Endometrial microvascular endothelial cells (primary cell): Measurements from ENCODE around the gene RASA2. TPM values are rescaled to one million over a fixed set of nuclear protein-coding genes. Genes with fewer than 3 reads are reported as not detected.
"Not testable (repeated sequence)": the region's sequence is repeated elsewhere in the genome, so short reads cannot be mapped to it uniquely, and the experiment has no call there.

Experiments
- in situ Hi-C: cut with HindIII; loops from 2 replicates; pipeline ENCODE4 v1.10.0; 2017; ENCODE audit warnings: low sequenced_read_pairs, low pct_unique_long_range_greater_than_20kb; ENCODE audit errors: inconsistent ontology term
- total RNA-seq: library from RNA; depleted of rRNA; stranded (reverse); fragments of >200 nt; gene quantifications from one replicate; pipeline ENCODE4 v1.2.3, GENCODE V29; 2015; ENCODE audit errors: inconsistent ontology term

The RASA2 gene
- total RNA-seq, 1 donor from 2014 or later = 12.7 TPM

DNA sequence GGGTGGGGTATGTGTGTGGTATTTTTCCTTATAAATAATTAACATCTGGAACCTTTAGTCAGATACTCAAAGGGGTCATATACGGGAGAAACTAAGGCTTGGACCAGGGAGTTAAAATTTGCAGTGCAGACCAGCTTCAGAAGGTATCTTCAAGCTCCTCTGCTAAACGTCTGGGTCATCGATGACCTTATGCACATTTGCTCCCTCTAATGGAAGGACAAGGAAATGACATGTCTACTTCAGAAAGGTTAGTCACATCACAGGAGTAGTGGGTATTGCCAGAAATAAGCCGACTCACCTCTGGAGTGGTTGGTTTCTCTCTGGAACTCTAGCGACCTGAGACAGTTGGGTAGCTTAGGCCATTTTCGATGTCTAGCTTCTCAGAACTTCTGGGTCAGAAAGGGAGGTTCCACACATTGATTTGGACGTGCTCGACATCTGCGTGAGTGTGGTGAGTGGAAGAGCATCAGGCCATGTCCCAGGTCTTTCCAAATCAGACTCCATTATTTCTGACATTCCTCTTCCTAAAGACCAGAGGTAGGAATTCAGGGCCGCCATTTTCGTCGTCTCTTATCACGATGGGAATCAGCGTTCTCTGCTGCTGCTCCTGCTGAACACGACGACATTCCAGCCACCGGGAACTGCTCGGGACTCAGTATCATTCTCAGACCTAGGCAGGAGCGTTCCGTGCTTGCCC is 31.8 kb upstream of the RASA2 start:
- in situ Hi-C loops = no loop called here

DNA sequence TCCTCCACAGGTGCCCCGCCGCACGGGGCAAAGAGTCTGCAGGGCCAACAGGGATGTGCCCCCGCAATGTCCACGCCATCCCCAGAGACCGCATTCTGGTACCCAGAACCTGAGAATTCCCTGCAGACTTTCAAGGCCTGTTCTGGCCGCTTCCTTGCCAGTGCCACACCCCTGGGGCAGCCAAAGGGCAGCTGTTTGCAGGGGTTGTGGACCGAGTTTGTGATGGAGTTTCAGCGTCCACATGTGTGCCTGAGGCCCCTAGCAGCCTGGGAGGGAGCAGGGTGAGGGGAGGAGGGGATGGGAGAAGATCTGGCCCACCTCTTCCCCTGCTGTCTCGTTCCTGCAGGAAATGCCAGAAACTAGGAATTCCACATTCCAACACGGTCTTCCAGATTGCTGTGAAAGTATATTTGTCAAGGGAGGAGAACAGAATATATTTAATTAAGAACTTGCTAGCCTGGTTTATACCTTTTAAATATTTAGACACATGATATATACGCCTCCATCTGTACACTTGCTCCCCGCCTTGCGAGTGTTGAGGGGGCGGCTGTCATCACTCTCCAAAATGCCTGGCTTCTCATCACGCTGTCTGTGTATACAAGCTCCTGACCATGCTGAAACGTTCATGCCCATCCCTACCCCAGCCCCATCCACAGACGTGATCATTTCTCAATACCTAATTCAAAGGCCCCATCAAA is 31.1 kb upstream of the RASA2 start:
- in situ Hi-C loops = no loop called here

DNA sequence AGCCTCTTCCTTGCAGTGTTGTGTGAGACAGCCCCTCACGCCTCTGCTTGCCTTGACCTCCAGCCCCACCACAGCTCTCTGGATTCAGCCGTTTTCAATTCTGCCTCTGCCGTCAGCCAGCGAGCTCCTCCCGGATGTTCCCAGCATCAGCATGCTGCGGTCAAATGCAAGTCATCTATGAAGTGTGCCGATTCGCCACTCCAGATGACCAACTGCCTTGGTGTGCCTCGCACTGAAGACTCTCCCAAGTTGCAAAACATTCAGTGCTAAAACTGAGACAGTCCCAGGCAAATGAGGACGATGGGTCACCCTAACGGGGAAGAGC is 30.6 kb upstream of the RASA2 start:
- in situ Hi-C loops = no loop called here

DNA sequence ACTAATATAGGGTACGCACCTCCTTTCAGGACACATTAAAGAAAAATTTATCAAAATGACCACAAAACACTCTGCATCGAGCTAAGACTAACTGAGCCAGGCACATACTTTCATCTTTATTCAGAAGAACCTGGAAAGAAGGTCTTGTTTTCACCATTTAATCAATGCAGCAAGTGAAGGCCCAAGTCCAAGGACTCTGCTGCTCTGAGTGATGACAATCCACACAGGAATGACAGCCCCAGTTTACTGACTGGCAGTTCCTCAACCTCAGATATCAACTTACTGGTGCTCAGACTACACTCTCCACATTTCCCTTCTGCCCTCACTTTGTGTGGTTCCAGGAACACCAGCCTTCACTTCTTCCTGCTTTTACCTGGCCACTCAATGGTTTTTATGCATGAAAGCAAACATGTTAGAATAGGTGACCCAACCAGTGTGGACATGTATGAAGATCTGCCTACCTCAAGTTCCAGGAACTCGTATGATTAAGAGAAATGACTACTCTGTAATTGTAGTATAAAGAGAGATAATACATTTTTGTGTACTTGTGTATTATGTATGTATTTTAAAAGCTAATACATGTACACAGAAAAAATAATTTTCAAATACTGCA is 29.1 kb upstream of the RASA2 start:
- in situ Hi-C loops = no loop called here

DNA sequence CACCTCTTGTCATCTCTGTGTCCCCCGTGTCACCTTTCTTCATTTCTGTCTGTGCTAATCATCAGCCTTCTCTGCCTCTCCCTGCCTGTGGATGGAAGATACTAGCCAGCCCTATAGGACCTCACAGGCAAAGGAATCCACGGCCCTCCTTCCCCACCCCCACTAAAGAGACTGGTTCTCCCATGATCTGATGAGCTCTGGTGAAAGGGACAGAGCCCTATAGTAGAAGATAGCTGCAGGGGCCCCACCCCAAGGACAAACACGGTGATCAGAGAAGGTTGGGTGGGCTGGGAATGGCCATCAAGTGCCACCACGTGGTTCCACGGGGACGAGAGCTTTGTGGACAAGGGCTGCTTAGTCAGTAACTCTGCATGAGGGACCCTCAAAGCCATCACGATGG is 27.8 kb upstream of the RASA2 start:
- in situ Hi-C loops = no loop called here

DNA sequence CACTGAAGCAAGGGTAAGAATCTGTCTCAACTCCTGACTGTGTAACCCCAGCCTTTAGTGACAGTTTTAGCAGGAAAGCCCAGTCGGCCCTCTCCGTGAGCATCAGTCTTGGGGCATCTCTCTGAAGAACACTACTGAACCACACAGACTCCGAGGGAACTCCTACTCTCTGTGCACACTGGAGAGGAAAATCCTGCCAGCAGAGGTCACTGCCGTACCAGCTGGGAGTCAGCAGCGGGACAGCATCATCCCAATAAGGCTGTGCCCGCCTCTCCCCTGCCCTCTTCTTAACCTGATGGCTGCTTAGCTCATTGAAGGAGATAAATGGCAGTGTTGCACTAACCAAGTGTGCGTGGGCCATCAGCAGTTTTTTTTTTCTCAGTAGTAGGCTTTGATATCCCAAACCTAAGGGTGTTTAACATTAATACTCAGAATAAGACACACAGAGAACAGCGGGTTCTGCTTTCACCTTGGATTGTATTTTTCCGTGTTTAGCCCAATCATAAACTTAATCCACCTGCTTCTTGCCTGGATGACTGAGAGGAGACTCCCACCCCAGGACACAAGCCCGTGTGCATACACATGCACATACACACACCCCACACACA is 26.6 kb upstream of the RASA2 start:
- in situ Hi-C loops = no loop called here

DNA sequence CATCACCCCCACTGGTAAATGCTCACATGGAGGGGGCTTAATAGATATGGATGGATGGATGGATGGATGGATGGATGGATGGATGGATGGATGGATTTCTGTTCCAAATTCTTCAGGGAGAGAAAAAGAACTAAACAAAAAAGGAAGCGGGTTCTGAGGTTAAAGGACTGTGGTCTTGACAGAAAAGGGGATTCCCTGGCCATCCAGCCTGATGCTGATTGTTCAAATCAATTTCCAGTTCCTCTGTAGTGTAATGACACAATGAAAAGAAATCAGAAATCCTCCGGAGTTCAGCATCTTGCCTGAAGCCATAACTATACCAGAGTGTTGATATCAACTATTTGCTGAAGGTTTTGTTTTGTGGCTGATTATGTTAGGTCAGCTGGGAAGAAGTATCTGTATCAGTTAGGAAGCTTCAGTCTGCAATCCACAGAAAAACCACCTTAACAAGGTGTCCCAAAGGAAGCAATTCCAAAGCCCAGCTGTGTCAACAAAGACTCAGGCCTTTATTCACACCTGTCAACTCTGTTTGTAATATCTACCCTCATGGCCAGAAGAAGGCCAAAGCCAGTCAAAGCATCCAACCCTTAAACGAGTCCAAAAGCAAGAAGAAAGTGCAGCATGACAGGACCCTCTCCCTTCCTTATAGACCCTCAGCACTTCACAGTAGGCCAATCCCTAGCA is 24.5 kb upstream of the RASA2 start:
- in situ Hi-C loops = no loop called here

DNA sequence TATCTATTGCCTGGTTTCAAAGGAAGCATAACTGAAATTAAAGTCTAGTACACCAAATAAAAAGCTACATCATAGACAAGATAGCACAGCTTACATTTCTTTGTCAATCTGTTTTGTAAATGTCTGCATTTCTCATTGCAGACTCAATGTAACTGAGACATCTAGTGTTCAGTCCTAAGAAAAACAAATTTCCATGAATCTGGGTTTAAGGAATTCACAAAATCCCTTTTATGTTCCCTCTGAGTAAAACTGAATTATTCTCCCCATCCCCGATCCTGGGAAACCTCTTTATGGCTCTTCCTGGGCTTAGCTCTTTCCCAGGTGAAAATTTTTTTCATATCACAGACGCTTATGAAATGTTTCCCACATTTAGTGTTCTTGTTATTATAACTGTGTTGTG is 21.6 kb upstream of the RASA2 start:
- in situ Hi-C loops = no loop called here

DNA sequence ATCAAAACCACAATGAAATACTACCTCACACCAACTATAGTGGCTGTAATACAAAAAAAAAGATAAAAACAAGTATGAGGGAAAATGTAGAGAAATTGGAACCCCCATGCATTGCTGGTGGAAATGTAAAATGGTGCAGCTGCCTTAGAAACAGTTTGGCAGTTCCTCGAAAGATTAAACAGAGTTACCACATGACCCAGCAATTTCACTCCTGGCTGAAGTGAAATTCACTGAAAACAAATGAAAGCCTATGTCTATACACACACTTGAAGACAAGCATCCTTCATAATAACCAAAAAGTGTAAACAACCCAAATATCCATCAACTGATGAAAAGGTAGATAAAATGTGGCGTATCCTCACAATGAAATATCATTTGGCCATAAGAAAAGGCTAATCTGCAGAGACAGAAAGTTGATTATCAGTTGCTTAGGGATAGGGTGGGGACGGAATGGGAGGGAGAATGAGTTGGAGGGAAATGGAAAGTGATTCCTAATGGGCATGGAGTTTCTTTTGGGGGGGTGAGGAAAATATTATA is 20.1 kb upstream of the RASA2 start:
- in situ Hi-C loops = no loop called here

DNA sequence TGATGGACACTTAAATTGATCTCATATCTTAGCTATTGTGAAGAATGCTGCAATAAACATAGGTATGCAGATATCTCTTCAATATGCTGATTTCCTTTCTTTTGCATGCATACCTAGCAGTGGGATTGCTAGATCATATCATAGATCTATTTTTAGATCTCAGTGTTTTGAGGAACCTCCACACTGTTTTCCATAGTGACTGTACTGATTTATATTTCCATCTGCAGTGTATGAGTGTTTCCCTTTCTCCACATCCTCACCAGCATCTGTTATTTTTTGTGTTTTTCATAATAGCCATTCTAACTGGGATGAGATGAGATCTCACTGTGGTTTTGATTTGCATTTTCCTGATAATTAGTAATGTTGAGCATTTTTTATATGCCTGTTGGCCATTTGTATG is 17.1 kb upstream of the RASA2 start:
- in situ Hi-C loops = no loop called here

DNA sequence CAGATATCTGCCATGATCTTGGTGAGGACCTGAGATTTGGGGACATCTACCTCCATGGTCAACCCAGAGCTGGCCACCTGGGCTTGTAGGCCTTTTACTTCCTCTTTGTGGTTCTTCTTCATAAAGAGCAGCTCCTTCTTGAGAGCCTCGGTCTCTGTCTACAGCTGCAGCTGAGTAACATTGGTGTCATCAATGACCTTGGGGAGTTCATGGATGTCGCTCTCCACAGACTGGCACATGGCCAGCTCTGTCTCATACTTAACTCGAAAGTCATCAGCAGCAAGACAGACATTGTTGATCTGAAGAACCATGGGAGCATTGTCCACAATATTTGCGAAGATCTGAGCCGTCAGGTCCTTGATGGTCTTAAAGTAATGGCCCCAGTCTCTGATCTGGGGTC is 15.7 kb upstream of the RASA2 start:
- in situ Hi-C loops = no loop called here

DNA sequence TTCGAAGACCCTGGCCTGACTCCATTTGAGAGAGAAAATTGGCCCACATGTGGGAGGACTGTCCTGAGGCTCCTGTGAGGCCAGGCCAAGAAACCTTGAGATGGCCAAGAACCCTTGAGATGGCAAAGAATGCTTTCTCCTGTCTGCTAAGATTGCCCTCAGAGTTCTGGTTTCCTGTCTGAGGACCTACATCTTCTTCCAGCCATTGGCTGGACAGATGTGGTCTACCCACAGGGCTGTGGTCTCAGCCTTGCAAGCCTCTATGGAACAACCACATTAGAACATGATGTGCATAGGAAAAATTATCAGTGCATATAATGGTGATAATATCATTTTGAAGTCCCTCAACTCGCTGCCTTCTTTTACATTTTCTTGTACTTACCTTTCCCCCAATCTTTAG is 10.8 kb upstream of the RASA2 start:
- in situ Hi-C loops = no loop called here

DNA sequence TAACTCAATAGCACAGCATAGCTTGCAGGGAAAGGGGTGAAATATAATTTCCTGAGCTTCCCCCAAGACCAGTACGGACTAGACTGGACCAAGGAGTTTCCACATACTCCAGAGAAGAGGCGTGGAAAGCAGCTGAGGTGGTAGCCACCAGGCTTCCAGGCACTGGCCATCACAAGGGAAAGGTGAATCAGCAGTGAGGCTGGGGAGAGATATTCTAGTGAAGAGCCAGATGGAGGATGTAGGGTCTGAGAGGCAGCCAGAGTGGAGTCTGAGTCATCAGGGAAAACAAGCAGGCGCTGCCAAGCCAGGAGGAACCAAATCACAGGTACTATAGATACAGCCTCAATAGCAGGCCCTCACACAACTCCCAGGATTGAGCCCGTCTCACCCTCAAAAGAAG is 9.6 kb upstream of the RASA2 start:
- in situ Hi-C loops = no loop called here

DNA sequence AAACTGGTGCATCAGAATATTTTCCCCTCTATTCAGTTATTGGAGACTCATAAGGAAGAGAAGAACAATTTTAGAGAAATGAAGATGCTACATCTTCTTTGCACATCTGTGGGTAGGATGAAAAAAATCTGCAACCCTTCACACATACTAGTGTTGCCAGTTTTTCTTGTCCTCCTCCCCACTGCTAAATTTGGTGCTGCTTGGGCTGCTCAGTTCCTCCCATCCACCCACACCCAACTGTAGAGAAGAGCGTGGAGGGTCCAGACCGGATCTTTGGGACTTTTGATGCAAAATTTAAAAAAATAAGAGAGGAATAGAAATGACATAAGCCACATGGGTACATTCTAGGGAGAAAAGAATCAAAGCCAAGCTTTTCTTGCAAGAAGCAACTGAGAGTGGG is 8.7 kb upstream of the RASA2 start:
- in situ Hi-C loops = no loop called here

DNA sequence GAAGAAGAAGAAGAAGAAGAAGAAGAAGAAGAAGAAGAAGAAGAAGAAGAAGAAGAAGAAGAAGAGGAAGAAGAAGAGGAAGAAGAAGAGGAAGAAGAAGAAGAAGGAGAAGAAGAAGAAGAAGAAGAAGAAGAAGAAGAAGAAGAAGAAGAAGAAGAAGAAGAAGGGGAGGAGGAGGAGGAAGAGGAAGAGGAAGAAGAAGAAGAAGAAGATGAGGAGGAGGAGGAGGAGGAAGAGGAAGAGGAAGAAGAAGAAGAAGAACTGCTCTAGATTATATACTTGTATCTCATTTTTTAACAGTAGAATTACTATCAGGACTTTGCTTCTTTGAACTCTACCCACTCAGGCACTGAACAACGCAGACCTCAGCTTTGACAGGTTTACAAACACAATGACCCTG is 8.0 kb upstream of the RASA2 start:
- in situ Hi-C loops = not testable (repeated sequence)

DNA sequence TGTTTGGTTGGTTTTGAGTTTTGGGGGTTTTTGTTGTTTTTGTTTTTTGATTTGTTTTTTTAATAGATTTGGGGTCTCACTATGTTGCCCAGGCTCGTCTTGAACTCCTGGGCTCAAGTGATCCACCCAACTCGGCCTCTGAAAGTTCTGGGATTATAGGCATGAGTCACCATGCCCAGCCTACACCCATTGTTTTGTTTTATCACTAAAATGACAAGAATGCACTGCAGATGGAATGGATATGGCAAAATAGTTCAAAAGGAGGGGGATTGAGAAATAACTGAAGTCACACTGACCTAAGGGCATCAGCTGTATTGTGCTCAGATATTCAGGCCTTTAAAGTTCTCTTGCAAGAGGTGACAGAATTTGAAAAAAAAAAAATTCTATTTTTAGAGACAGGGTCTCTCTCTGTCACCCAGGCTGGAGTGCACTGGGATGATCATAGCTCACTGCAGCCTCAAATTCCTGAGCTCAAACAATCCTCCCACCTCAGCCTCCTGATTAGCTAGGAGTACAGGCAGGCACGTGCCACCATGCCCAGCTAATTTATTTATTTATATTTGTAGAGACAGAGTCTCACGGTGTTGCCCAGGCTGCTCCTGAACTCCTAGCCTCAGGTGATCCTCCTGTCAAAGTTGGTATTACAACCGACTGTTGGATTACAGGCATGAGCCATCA is 4.4 kb upstream of the RASA2 start:
- in situ Hi-C loops = no loop called here

DNA sequence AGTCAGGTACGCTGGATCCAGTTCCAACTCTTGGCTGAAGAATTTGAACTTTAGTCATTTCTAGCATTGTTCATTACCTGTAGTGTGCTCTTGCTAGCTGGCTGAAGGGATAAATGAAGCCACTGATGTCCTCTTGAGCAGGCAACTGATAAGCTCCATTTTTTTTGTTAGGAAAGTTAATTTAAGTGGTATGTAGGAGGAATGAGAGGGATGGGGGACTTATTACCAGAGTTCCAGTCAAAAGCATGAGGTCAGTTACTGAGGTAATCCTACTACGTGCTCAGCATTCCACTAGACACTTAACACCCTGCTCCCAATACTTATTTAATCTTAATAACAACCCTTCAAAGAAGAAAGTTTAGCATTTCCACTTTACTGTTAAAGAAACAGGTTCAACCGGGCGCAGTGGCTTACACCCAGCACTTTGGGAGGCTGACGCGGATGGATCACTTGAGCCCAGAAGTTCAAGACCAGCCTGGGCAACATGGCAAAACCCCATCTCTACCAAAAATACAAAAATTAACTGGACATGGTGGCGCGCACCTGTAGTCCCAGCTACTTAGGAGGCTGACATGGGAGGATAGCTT is 2.0 kb upstream of the RASA2 start:
- in situ Hi-C loops = no loop called here

DNA sequence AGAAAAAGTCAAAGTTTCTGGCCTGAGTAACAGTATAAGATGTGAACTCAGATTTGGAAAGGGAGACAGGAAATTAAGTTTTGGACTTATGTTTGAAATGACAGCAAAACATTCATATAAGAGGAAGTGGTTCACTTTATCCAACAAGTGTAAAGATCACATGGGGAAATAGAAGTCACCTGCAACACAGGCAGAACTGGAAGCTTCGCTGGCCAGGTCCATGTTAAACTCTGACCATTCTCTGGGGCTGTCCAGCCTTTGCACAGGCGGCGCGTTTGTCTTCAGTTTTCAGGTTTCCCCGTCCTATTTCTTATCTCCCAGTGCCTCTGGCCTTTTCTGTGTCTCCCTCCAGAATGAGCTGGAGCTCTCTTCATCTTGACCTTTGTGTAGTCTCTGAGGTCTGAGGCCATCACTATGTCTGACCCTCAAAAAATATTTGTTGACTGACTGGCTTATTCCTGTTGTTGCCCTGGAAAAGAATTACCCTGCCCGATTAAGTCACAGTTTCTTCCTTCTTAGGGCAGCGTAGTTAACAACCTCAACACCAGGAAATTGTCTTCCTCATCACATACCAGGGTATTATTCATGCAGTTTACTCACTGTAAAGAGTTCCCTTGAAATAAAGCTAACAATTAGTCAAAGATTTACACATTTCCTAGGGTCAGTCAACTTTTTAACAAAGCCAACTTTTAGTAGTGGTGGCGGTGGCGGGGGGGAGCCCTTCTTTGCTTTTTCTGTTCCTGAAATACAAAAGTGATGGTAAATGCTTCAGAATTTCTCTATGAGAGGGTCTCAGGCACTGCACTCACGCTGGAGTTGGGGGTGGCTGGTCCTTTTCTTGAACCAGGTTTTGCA is 959 bp upstream of the RASA2 start:
- in situ Hi-C loops = no loop called here
